KBM-7 (cell line): Measurements from ENCODE around the gene GCH1.
"Not testable (repeated sequence)": the region's sequence is repeated elsewhere in the genome, so short reads cannot be mapped to it uniquely, and the experiment has no call there.

Experiments used
- DNase-seq: peaks from one replicate; pipeline ENCODE4 v3.0.0-alpha.2; 2015
- in situ Hi-C: fragments of 300-500 bp; cut with MboI; formaldehyde crosslinking; loops from 2 replicates; pipeline ENCODE4 v1.14.3; 2020; ENCODE audit warnings: low sequenced_read_pairs, low pct_unique_long_range_greater_than_20kb, mixed read lengths

Gene GCH1

GRCh38 chr14:54916101-54916500 lies 13.5 kb upstream of the GCH1 start:
- in situ Hi-C loops: no loop called here
- DNase-seq: no peak

GRCh38 chr14:54909817-54910558 lies 7.4 kb upstream of the GCH1 start:
- in situ Hi-C loops: no loop called here
- no peak for DNase-seq

DNA sequence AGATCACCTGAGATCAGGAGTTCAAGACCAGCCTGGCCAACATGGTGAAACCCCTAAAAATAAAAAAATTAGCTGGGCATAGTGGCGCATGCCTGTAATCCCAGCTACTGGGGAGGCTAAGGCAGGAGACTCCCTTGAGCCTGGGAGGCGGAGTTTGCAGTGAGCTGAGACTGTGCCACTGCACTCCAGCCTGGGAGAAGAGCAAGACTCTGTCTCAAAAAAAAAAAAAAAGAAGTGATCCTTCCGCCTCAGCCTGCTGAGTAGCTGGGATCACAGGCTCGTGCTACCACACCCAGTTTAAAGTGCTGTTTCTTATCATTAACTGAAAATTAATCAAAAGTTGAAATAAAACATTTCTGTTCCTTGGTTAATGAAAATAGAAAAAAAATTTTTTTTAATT lies 6.3 kb upstream of the GCH1 start:
- in situ Hi-C loops, DNase-seq: not testable (repeated sequence)

GRCh38 chr14:54908190-54908589 lies 5.6 kb upstream of the GCH1 start:
- no peak for DNase-seq
- in situ Hi-C loops: no loop called here

DNA sequence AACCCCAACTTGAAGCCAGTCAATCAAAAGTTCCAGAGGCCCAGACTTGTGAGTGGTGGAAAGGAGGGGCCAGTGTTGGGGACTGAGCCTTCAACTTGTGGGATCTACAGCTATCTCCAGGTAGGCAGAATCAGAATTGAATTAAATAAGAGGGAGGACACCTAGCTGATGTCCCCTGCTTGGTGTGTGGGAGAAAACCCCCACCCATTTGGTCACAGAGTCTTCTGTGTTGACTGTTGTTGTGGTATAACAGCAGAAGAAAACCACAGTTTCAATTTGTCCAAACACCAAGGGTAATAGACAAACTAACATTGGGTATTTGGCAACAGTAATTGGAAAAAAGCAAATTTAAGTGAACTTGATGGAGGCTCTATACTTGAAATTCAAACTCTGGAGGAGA lies 3.4 kb upstream of the GCH1 start:
- in situ Hi-C loops: no loop called here
- DNase-seq: no peak

GRCh38 chr14:54902143-54902520 lies 494 bp downstream of the GCH1 start:
- in situ Hi-C loops: no loop called here
- DNase-seq: peak; percentile 68

- in situ Hi-C loops: no loop called here
- DNase-seq: no peak
These were observed 1.1 kb downstream of the GCH1 start for GRCh38 chr14:54901380-54902142.

DNA sequence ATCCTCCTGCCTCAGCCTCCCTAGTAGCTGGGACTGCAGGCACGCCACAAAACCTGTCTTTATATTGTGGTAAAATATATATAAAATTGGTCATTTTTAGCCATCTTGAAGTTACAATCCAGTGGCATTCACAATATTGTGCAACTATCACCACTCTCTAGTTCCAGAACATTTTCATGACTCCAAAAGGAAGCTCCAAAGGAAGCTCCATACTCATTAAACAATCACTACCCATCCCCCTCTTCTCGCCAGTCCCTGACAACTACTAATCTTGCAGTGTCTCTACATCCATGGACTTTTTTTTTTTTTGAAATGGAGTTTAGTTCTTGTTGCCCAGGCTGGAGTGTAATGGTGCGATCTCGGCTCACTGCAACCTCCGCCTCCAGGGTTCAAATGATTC lies 3.1 kb downstream of the GCH1 start:
- DNase-seq: no peak
- in situ Hi-C loops: no loop called here

DNA sequence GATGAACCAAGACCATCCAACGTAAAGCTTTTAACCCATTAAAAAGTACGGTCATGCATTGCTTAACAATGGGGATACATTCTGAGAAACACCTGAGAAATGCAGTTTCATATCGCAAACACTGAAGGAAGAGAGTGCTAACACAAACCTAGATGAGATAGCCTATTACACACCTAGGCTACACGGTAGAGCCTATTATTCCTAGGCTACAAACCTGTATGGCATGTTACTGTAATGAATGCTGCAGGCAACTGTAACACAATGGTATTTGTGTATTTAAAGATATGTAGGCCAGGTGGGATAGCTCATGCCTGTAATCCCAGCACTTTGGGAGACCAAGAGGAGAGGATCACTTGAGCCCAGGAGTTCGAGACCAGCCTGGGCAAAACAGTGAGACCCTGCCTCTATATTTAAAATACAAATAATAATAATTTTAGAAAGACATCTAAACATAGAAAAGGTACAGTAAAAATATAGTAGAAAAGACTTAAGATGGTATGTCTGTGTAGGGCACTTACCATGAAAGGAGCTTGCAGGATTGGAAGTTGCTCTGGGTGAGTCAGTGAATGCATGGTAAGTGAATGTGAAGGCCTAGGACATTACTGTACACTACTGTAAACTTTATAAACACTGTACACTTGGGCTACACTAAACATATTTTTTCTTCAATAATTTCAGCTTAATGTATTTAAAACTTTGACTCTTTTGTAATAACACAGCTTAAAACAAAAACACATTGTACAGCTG lies 4.6 kb downstream of the GCH1 start:
- in situ Hi-C loops, DNase-seq: not testable (repeated sequence)

DNA sequence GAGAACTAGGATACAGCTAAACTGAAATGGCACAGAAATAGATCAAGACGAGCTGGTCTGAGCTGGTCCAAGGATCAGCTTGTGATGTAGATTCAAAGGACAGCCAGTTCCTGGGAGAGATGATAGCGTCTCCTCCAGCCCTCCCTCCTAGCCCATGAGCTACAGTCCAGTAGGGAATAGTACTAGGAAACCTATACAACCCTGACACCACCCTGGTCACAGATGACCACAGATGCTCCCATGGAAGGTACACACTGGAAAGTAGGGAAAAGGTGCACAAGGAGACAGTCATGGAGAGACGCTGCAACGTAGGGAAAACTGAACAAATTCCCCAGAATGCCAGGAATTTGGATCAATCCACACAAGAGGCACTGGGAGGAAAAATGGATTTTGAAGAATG lies 6.9 kb downstream of the GCH1 start:
- DNase-seq: no peak
- in situ Hi-C loops: no loop called here

GRCh38 chr14:54894995-54895394 lies 7.6 kb downstream of the GCH1 start:
- no peak for DNase-seq
- in situ Hi-C loops: no loop called here

GRCh38 chr14:54893151-54893760 lies 9.4 kb downstream of the GCH1 start:
- DNase-seq: peak; percentile 48
- in situ Hi-C loops: no loop called here

DNA sequence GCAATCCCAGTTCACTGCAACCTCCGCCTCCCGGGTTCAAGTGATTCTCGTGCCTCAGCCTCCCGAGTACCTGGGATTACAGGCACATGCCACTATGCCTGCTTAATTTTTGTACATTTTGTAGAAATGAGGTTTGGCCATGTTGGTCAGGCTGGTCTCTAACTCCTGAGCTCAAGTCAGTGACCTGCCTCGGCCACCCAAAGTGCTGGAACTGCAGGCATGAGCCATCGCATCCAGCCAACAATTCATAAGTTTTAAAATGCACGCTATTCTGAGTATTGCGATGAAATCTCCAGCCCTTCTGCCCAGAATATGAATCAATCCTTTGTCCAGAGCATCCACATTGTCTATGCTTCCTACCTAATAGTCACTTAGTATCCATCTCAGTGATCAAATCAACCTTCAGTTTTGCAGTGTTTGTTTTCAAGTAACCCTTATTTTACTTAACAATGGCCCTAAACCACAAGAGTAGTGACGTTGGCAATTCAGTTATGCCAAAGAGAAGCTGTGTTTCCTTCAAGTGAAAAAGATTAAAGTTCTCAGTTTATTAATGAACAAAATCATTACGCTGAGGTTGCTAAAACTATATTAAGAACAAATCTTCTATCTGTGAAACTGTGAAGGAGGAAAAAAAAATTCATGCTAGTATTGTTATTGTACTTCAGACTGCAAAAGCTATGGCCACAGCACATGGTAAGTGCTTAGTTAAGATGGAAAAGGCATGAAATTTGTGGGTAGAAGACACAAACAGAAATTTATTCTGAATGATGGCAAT lies 11.0 kb downstream of the GCH1 start:
- in situ Hi-C loops: no loop called here
- DNase-seq: no peak

DNA sequence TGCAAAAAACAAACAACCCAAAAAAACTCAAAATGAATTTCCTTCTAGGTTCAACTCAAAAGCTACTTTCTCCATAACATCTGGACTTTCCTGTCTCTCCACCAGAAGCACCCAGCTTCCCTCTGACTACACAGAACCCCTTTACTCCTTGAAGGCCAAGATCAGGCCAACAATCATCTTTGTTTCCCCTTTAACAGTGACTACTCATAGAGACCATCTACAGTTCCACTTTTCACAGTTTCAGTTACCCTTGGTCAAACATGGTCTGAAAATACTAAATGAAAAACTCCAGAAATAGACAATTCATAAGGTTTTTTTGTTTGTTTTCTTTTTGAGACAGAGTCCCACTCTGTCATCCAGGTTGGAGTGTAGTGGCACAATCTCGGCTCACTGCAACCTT lies 11.8 kb downstream of the GCH1 start:
- no peak for DNase-seq
- in situ Hi-C loops: no loop called here

DNA sequence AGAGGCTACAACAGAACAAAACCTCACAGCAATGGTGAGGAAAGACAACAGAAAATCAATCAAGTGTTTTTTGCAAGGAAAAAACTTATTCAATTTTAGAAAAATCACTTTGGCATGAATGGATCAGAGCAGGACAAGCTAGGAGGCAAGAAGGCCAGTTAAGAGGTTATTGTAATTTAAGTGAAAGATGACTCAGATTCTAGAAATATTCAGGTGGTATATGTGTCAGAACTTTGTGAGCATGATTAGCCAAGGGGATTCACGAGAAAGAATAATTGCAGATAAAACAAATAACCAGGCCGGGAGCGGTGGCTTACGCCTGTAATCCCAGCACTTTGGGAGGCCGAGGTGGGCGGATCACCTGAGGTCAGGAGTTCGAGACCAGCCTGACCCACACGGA lies 12.7 kb downstream of the GCH1 start:
- in situ Hi-C loops: no loop called here
- no peak for DNase-seq

GRCh38 chr14:54882521-54882920 lies 20.1 kb downstream of the GCH1 start:
- DNase-seq: no peak
- in situ Hi-C loops: no loop called here

DNA sequence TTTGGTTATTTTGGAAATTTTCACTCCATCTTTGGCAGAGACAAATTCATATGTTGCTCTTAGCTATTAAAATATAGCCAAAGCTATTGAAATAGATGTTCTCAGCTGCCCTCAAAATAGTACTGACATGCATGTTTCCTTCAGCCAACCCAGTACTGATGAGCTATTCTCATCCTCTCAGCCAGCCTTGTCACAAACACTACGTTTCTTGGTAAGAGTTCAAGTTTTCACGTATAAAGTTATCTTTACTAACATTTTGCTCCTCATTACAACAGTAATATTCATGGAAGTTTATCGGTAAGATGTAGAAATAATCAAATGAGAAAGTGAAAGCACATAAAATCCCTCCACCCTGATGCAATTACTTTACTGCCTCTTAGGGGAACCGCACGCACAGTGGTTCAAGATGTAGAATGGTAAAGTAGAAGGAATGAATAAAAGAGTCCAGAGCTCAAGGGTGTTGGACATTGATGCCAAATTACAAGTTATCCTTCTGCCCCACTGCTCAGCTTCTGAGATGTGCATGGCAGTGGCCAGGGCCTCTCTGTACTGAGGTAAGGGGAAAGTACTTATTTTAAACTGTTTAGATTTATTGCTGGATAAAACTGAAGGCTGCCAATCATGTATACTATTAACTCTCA lies 20.7 kb downstream of the GCH1 start:
- DNase-seq: no peak
- in situ Hi-C loops: no loop called here

GRCh38 chr14:54881235-54881760 lies 21.3 kb downstream of the GCH1 start:
- DNase-seq: no peak
- in situ Hi-C loops: no loop called here

GRCh38 chr14:54877703-54878021 lies 25.0 kb downstream of the GCH1 start:
- in situ Hi-C loops: no loop called here
- DNase-seq: no peak
